Ovary (tissue), 9 donors: ENCODE data around the gene KDM1A. TPM values are rescaled to one million over a fixed set of nuclear protein-coding genes. Genes with fewer than 3 reads are reported as not detected.

Experiments
- DNase-seq, 5 donors: peaks; one replicate each; pipeline ENCODE4 v3.0.0-alpha.2; 2019 to 2020
- H3K27ac ChIP-seq, 2 donors: fragments of 200-600 bp; one replicate each; pipeline versions ENCODE4 v1.5.1 to v1.8.0; 2019 to 2022
- H3K27me3 ChIP-seq: fragments of 200-600 bp; one replicate; pipeline ENCODE4 v1.8.0; 2022
- H3K36me3 ChIP-seq: fragments of 200-600 bp; sonication (generic); one replicate; pipeline ENCODE4 v1.5.1; 2019
- H3K4me1 ChIP-seq: one replicate; pipeline ENCODE4 v1.8.1; 2013; ENCODE audit warnings: mild to moderate bottlenecking, moderate library complexity; ENCODE audit not compliant: insufficient read depth
- H3K4me3 ChIP-seq: fragments of 200-600 bp; sonication (generic); one replicate; pipeline ENCODE4 v1.5.1; 2017
- H3K9me3 ChIP-seq, 2 donors: fragments of 200-600 bp in 1 of 2; sonication (generic) in 1 of 2; one replicate each; pipeline versions ENCODE4 v1.5.1 to v1.8.1; 2013 to 2019; ENCODE audit warnings: mild to moderate bottlenecking in 1 of 2, moderate library complexity in 1 of 2
- CTCF ChIP-seq, 3 donors: fragments of 450-650 bp in 2 of 3; fragments of 200-600 bp in 1 of 3; IDR thresholded peaks; one replicate each; pipeline versions ENCODE4 v1.5.1 to v1.8.0; 2016 to 2022; ENCODE audit warnings: antibody characterized with exemption in 3 of 3, mild to moderate bottlenecking in 1 of 3
- EP300 ChIP-seq: sonication (generic); formaldehyde crosslinking; IDR thresholded peaks from one replicate; pipeline ENCODE4 v1.6.1; 2017; ENCODE audit warnings: antibody characterized with exemption
- POLR2A ChIP-seq: fragments of 450-650 bp; IDR thresholded peaks from one replicate; pipeline ENCODE4 v1.6.1; 2017; ENCODE audit warnings: antibody characterized with exemption, mild to moderate bottlenecking, moderate library complexity
- WGBS, 3 donors: extraction: QIAGEN DNeasy Blood & Tissue Kit in 1 of 3; methylation state at CpG; one replicate each; pipeline versions ENCODE4 v1.1.5 to v1.1.7; 2013 to 2017; 5-methylcytosine and 5-hydroxymethylcytosine counted together
- intact Hi-C, 4 donors: fragments of 100-400 bp; cut with DNase I; formaldehyde crosslinking; loops; one replicate each; pipeline versions ENCODE4 v1.11.0 to v1.15.1; 2022 to 2023
- polyA plus RNA-seq, 2 donors: library from polyadenylated mRNA; stranded (reverse); fragments of 200-250 nt in 1 of 2; fragments of 350-450 nt in 1 of 2; fragmentation: Illumina TruSeq in 1 of 2; extraction: RNeasy Lipid Tissue Mini Kit (QIAGEN cat#74804) in 1 of 2; gene quantifications; one replicate each; pipeline ENCODE4 v1.2.3, GENCODE V29; 2013 to 2014
- total RNA-seq, 7 donors: library from RNA; depleted of rRNA in 2 of 7; stranded (reverse); fragments of >200 nt in 2 of 7; fragmentation: NEBNext Ultra II Directional in 3 of 7; extraction: Animal tissue kit (Norgen Biotek cat#: 25700) in 3 of 7; gene quantifications; one replicate each; pipeline versions ENCODE4 v1.1.0 to v1.2.4, GENCODE V29; 2016 to 2023
- donor health status: DM: no; HTN: no; CAD: no; lungs with moderate emphysema.
- donor health status: DM: no; HTN: no; CAD: no.
- donor health status: Bipolar disorder and iron deficiency.
- donor health status: DM: yes; HTN: yes; CAD: no.
- donor health status: DM: no; HTN: no; CAD: no.
- donor health status: DM: yes; HTN: yes; CAD: no.

KDM1A gene
- total and polyA plus RNA-seq, 9 donors = 45.7 to 76.1 (median 65.7) TPM

- no peak for DNase-seq
- 96 to 98% (median 98%) methylated on average over 5 of the region's 5 CpGs for WGBS, 3 donors
- intact Hi-C loops = no loop called here
Observed at GRCh38 chr1:23023174-23023845, 4.0 kb downstream of the KDM1A start.

GRCh38 chr1:23026568-23026967 is 7.3 kb downstream of the KDM1A start:
- Histone ChIP-seq H3K4me1 (peaks cover 7% of the 10 kb centered on the region), H3K36me3 (no peaks in the 10 kb centered on the region), H3K27ac (no peak overlapping the region), H3K9me3 (no peaks in the 10 kb centered on the region), H3K27me3 (no peaks in the 10 kb centered on the region), H3K4me3 (no peak overlapping the region)
- 92 to 98% (median 96%) methylated on average over 2 of the region's 2 CpGs for WGBS, 3 donors
- intact Hi-C loops = no loop called here
- no peak for DNase-seq
- TF ChIP-seq POLR2A (no peak), CTCF (IDR thresholded peaks at IDR 0.05) (no peak), EP300 (no peak)

More at GRCh38 chr1:23023174-23023845, 4.0 kb downstream of the KDM1A start:
- Histone ChIP-seq H3K36me3 (no peaks in the 10 kb centered on the region), H3K4me3 (no peak overlapping the region), H3K27ac (no peak overlapping the region), H3K9me3 (no peaks in the 10 kb centered on the region), H3K4me1 (peaks cover 10% of the 10 kb centered on the region), H3K27me3 (no peaks in the 10 kb centered on the region)
- no peak for TF ChIP-seq EP300
- TF ChIP-seq CTCF (IDR thresholded peaks at IDR 0.05) = no peak
- TF ChIP-seq POLR2A = no peak

GRCh38 chr1:23027352-23027907 is 8.2 kb downstream of the KDM1A start:
- no peaks in the 10 kb centered on the region for H3K36me3 ChIP-seq
- H3K27me3 ChIP-seq = no peaks in the 10 kb centered on the region
- H3K9me3 ChIP-seq = no peaks in the 10 kb centered on the region
- DNase-seq = no peak
- intact Hi-C loops = no loop called here
- TF ChIP-seq EP300 (no peak), CTCF (IDR thresholded peaks at IDR 0.05) (no peak), POLR2A (no peak)
- 66 to 78% (median 68%) methylated on average over 4 of the region's 4 CpGs for WGBS, 3 donors
- no peak overlapping the region for H3K4me3 ChIP-seq
- peaks cover 7% of the 10 kb centered on the region for H3K4me1 ChIP-seq
- H3K27ac ChIP-seq = no peak overlapping the region

- no peak for TF ChIP-seq EP300
- no peak for TF ChIP-seq CTCF (IDR thresholded peaks at IDR 0.05)
- no peak for TF ChIP-seq POLR2A
- Histone ChIP-seq H3K4me1 (peaks cover 8% of the 10 kb centered on the region), H3K9me3 (no peaks in the 10 kb centered on the region), H3K27ac (no peak overlapping the region), H3K4me3 (no peak overlapping the region), H3K36me3 (no peaks in the 10 kb centered on the region), H3K27me3 (no peaks in the 10 kb centered on the region)
- no peak for DNase-seq
- 80 to 83% (median 81%) methylated on average over 4 of the region's 4 CpGs for WGBS, 3 donors
- intact Hi-C loops = no loop called here
Observed at GRCh38 chr1:23029337-23029736, 10.1 kb downstream of the KDM1A start.
